Liver (tissue), 9 donors: ENCODE data around the gene RBBP4. TPM values are rescaled to one million over a fixed set of nuclear protein-coding genes. Genes with fewer than 3 reads are reported as not detected.

ENCODE experiments used
- DNase-seq: peaks from one replicate; pipeline ENCODE4 v3.0.0-alpha.2; 2017; ENCODE audit warnings: low spot score
- H3K27ac ChIP-seq, 2 donors: one replicate each; pipeline ENCODE4 v1.7.0; 2013; ENCODE audit warnings: inconsistent platforms in 2 of 2, low read length in 2 of 2, control low read depth in 1 of 2, low read depth in 1 of 2, mild to moderate bottlenecking in 1 of 2
- H3K27me3 ChIP-seq, 4 donors: one replicate each; pipeline versions ENCODE4 v1.6.1 to v1.7.0; 2013; ENCODE audit warnings: low read length in 3 of 4, inconsistent platforms in 1 of 4, mild to moderate bottlenecking in 1 of 4, moderate library complexity in 1 of 4; ENCODE audit not compliant: control insufficient read depth in 4 of 4, insufficient read depth in 4 of 4
- H3K36me3 ChIP-seq, 4 donors: one replicate each; pipeline versions ENCODE4 v1.6.1 to v1.7.0; 2013; ENCODE audit warnings: low read length in 3 of 4, mild to moderate bottlenecking in 3 of 4, low read depth in 1 of 4, moderate library complexity in 1 of 4; ENCODE audit not compliant: control insufficient read depth in 4 of 4, insufficient read depth in 3 of 4
- H3K4me1 ChIP-seq, 4 donors: one replicate each; pipeline versions ENCODE4 v1.6.1 to v1.7.0; 2013; ENCODE audit warnings: low read length in 3 of 4, mild to moderate bottlenecking in 3 of 4, moderate library complexity in 1 of 4; ENCODE audit not compliant: control insufficient read depth in 4 of 4, insufficient read depth in 4 of 4
- H3K4me3 ChIP-seq, 3 donors: one replicate each; pipeline versions ENCODE4 v1.6.1 to v1.7.0; 2013; ENCODE audit warnings: low read length in 3 of 3, control low read depth in 1 of 3, low read depth in 1 of 3, mild to moderate bottlenecking in 1 of 3
- H3K9ac ChIP-seq, 2 donors: one replicate each; pipeline ENCODE4 v1.7.0; 2013; ENCODE audit warnings: low read length in 2 of 2, mild to moderate bottlenecking in 2 of 2, moderate library complexity in 2 of 2, control low read depth in 1 of 2, low read depth in 1 of 2
- H3K9me3 ChIP-seq, 4 donors: one replicate each; pipeline versions ENCODE4 v1.6.1 to v1.7.0; 2013; ENCODE audit warnings: low read length in 3 of 4; ENCODE audit not compliant: control insufficient read depth in 4 of 4
- ATF3 ChIP-seq: IDR thresholded peaks from 2 replicates; pipeline ENCODE4 v1.6.1; 2016; ENCODE audit warnings: antibody characterized with exemption
- CTCF ChIP-seq: fragments of 150-350 bp; IDR thresholded peaks from 2 replicates; pipeline ENCODE4 v1.5.1; 2017; ENCODE audit warnings: improper control_type of control experiment, low read depth, low read length; ENCODE audit not compliant: missing input control
- EGR1 ChIP-seq, 2 donors: IDR thresholded peaks; 2 replicates each; pipeline ENCODE4 v1.6.1; 2016 to 2018; ENCODE audit warnings: antibody characterized with exemption in 2 of 2, low read depth in 2 of 2
- FOXA1 ChIP-seq: IDR thresholded peaks from 2 replicates; pipeline ENCODE4 v1.6.1; 2016; ENCODE audit warnings: antibody characterized with exemption
- FOXA2 ChIP-seq: IDR thresholded peaks from 2 replicates; pipeline ENCODE4 v1.6.1; 2016; ENCODE audit warnings: antibody characterized with exemption
- GABPA ChIP-seq, 2 donors: IDR thresholded peaks in 1 of 2; conservative IDR thresholded peaks in 1 of 2; 2 replicates each; pipeline ENCODE4 v1.6.1; 2016; ENCODE audit warnings: antibody characterized with exemption in 2 of 2, mild to moderate bottlenecking in 1 of 2, moderate library complexity in 1 of 2
- HNF4A ChIP-seq, 2 donors: conservative IDR thresholded peaks; 2 replicates each; pipeline ENCODE4 v1.6.1; 2016; ENCODE audit warnings: antibody characterized with exemption in 2 of 2, mild to moderate bottlenecking in 2 of 2
- HNF4G ChIP-seq: IDR thresholded peaks from 2 replicates; pipeline ENCODE4 v1.6.1; 2016; ENCODE audit warnings: antibody characterized with exemption
- JUND ChIP-seq, 2 donors: IDR thresholded peaks; 2 replicates each; pipeline ENCODE4 v1.6.1; 2016; ENCODE audit warnings: antibody characterized with exemption in 2 of 2
- NR2F2 ChIP-seq: IDR thresholded peaks from 2 replicates; pipeline ENCODE4 v1.6.1; 2016; ENCODE audit warnings: antibody characterized with exemption
- RAD21 ChIP-seq, 2 donors: IDR thresholded peaks; 2 replicates each; pipeline ENCODE4 v1.6.1; 2016; ENCODE audit warnings: antibody characterized with exemption in 2 of 2, mild to moderate bottlenecking in 2 of 2
- RXRA ChIP-seq, 2 donors: IDR thresholded peaks; 2 replicates each; pipeline ENCODE4 v1.6.1; 2017 to 2018; ENCODE audit warnings: antibody characterized with exemption in 2 of 2, mild to moderate bottlenecking in 1 of 2
- SP1 ChIP-seq: IDR thresholded peaks from 2 replicates; pipeline ENCODE4 v1.6.1; 2018; ENCODE audit warnings: antibody characterized with exemption, mild to moderate bottlenecking
- TAF1 ChIP-seq: conservative IDR thresholded peaks from 2 replicates; pipeline ENCODE4 v1.6.1; 2016; ENCODE audit warnings: antibody characterized with exemption, mild to moderate bottlenecking
- YY1 ChIP-seq: IDR thresholded peaks from 2 replicates; pipeline ENCODE4 v1.6.1; 2016; ENCODE audit warnings: antibody characterized with exemption, mild to moderate bottlenecking
- WGBS: extraction: QIAGEN DNeasy Blood & Tissue Kit; methylation state at CpG from one replicate; pipeline ENCODE4 v1.1.7; 2013; 5-methylcytosine and 5-hydroxymethylcytosine counted together
- polyA plus RNA-seq, 2 donors: library from polyadenylated mRNA; stranded (reverse) in 1 of 2; unstranded in 1 of 2; fragments of 200-250 nt in 1 of 2; fragments of >200 nt in 1 of 2; fragmentation: Nextera tagmentation in 1 of 2; extraction: Ambion mirVana in 1 of 2; gene quantifications; one replicate each; pipeline versions ENCODE4 v1.2.1 to v1.2.3, GENCODE V29; 2013 to 2015
- total RNA-seq, 2 donors: library from RNA; depleted of rRNA; stranded (reverse); fragments of >200 nt; gene quantifications; one replicate each; pipeline ENCODE4 v1.2.3, GENCODE V29; 2014
- TF ChIP-seq, protein P1 (sequence below): IDR thresholded peaks from 2 replicates; pipeline ENCODE4 v1.6.1; 2016; ENCODE audit warnings: antibody characterized with exemption
- TF ChIP-seq, protein P2 (sequence below): IDR thresholded peaks from 2 replicates; pipeline ENCODE4 v1.6.1; 2016; ENCODE audit warnings: antibody characterized with exemption
- donor health status: healthy.
- donor health status: healthy.
- donor health status: healthy.
- donor health status: healthy.
- donor health status: healthy.

The RBBP4 gene
- total and polyA plus RNA-seq, 4 donors: 35.3 to 93.1 (median 49.0) TPM

GRCh38 chr1:32703479-32704291 lies 52.7 kb downstream of the RBBP4 start:
- Histone ChIP-seq H3K27me3 (no peaks in the 10 kb centered on the region), H3K9ac (no peak overlapping the region), H3K4me3 (no peak overlapping the region), H3K9me3 (no peaks in the 10 kb centered on the region), H3K27ac (no peak overlapping the region), H3K36me3 (no peaks in the 10 kb centered on the region), H3K4me1 (peaks cover 0 to 11% (median 2%) of the 10 kb centered on the region in 4 donors)
- 77% methylated on average over 18 of the region's 18 CpGs for WGBS
- TF ChIP-seq HNF4A (conservative IDR thresholded peaks at IDR 0.05) (no peak), TAF1 (no peak), EGR1 (IDR thresholded peaks at IDR 0.05; ENCODE audit: low read depth in 2 of 2) (no peak), NR2F2 (no peak), YY1 (no peak), GABPA (IDR thresholded peaks at IDR 0.05 in 1 of 2, conservative IDR thresholded peaks at IDR 0.05 in 1 of 2) (no peak), HNF4G (no peak), ATF3 (no peak), RAD21 (IDR thresholded peaks at IDR 0.05) (no peak), SP1 (no peak), FOXA2 (no peak), CTCF (no peak), FOXA1 (no peak), RXRA (IDR thresholded peaks at IDR 0.05) (no peak), JUND (IDR thresholded peaks at IDR 0.05) (no peak)
- TF ChIP-seq, protein P1, sequence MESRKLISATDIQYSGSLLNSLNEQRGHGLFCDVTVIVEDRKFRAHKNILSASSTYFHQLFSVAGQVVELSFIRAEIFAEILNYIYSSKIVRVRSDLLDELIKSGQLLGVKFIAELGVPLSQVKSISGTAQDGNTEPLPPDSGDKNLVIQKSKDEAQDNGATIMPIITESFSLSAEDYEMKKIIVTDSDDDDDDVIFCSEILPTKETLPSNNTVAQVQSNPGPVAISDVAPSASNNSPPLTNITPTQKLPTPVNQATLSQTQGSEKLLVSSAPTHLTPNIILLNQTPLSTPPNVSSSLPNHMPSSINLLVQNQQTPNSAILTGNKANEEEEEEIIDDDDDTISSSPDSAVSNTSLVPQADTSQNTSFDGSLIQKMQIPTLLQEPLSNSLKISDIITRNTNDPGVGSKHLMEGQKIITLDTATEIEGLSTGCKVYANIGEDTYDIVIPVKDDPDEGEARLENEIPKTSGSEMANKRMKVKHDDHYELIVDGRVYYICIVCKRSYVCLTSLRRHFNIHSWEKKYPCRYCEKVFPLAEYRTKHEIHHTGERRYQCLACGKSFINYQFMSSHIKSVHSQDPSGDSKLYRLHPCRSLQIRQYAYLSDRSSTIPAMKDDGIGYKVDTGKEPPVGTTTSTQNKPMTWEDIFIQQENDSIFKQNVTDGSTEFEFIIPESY: no peak
- TF ChIP-seq, protein P2, sequence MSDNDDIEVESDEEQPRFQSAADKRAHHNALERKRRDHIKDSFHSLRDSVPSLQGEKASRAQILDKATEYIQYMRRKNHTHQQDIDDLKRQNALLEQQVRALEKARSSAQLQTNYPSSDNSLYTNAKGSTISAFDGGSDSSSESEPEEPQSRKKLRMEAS: no peak
- no peak for DNase-seq

DNA sequence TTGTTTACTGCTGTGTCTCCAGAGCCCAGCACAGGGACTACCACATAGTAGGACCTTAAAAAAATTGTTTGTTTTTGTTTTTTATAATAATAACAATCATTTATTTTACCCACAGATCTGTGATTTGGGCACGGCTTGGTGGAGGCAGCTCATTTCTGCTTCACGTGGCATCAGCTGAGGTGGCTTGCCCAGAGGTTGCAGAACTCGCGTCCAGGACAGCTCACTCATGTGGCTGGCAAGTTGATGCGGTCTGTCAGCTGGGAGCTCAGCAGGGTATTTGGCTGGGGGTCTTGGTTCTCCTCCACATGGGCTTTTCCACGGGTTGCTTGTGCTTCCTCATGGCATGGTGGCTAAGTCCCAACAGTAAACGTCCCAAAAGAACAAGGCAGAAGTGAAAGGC lies 54.5 kb downstream of the RBBP4 start:
- TF ChIP-seq TAF1: no peak
- no peak for TF ChIP-seq RAD21 (IDR thresholded peaks at IDR 0.05)
- TF ChIP-seq, protein P1: no peak

More for the DNA sequence above, 54.5 kb downstream of the RBBP4 start:
- Histone ChIP-seq H3K36me3 (no peaks in the 10 kb centered on the region), H3K27ac (no peak overlapping the region), H3K9ac (no peak overlapping the region), H3K9me3 (no peaks in the 10 kb centered on the region), H3K27me3 (no peaks in the 10 kb centered on the region), H3K4me1 (peaks cover 0 to 11% (median 2%) of the 10 kb centered on the region in 4 donors), H3K4me3 (no peak overlapping the region)
- WGBS: 94% methylated on average over 7 of the region's 7 CpGs
- DNase-seq: no peak
